Cardiac septum (tissue), 1 donor: ENCODE measurements around the gene UFC1. TPM values are rescaled to one million over a fixed set of nuclear protein-coding genes. Genes with fewer than 3 reads are reported as not detected.

ENCODE experiments used
- DNase-seq: peaks from one replicate; pipeline ENCODE4 v3.0.0-alpha.2; 2020; ENCODE audit warnings: low spot score
- intact Hi-C: fragments of 100-400 bp; cut with DNase I; formaldehyde crosslinking; loops from one replicate; pipeline ENCODE4 v1.14.0; 2022
- total RNA-seq: library from RNA; stranded (reverse); fragmentation: NEBNext Ultra II Directional; extraction: Animal tissue kit (Norgen Biotek cat#: 25700); gene quantifications from one replicate; pipeline ENCODE4 v1.2.1, GENCODE V29; 2021
- donor health status: DM: no; HTN: no; CAD: no.

UFC1 gene
- total RNA-seq, 1 donor from 2014 or later = 73.6 TPM

DNA sequence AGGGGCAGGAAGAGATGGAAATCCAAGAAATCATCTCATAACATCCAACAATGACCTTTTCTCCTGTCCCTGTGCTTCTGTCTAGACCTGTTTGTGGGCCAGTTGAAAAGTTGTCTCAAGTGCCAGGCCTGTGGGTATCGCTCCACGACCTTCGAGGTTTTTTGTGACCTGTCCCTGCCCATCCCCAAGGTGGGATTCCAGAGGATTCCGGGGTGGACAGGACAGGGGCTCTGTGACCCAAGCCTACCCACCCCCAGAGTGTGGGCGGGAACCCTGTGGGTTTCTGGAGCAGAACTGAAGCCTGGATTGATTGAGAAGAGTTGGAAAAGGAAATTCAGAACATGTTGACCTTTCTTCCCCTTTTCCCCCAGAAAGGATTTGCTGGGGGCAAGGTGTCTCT, 10.0 kb downstream of the UFC1 start:
- no peak for DNase-seq
- intact Hi-C loops = no loop called here

DNA sequence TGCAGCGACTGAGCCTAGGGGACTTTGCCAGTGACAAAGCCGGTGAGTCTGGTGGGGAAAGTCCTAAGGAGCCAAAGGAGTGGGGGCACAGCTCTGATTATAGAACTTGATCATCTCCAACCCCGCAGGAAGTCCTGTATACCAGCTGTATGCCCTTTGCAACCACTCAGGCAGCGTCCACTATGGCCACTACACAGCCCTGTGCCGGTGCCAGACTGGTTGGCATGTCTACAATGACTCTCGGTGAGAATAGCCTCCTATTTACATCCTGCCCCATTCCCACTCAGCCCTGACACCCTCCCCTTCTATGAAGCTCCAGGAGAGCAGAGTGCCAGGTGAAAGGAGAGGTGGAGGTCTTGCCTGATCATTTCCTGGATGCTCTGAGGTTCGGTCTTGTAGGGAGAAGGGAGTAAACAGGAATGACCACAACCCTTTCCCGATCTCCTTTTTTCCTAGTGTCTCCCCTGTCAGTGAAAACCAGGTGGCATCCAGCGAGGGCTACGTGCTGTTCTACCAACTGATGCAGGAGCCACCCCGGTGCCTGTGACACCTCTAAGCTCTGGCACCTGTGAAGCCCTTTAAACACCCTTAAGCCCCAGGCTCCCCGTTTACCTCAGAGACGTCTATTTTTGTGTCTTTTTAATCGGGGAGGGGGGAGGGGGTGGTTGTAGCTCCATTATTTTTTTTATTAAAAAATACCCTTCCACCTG, 11.3 kb downstream of the UFC1 start:
- intact Hi-C loops = no loop called here
- no peak for DNase-seq

DNA sequence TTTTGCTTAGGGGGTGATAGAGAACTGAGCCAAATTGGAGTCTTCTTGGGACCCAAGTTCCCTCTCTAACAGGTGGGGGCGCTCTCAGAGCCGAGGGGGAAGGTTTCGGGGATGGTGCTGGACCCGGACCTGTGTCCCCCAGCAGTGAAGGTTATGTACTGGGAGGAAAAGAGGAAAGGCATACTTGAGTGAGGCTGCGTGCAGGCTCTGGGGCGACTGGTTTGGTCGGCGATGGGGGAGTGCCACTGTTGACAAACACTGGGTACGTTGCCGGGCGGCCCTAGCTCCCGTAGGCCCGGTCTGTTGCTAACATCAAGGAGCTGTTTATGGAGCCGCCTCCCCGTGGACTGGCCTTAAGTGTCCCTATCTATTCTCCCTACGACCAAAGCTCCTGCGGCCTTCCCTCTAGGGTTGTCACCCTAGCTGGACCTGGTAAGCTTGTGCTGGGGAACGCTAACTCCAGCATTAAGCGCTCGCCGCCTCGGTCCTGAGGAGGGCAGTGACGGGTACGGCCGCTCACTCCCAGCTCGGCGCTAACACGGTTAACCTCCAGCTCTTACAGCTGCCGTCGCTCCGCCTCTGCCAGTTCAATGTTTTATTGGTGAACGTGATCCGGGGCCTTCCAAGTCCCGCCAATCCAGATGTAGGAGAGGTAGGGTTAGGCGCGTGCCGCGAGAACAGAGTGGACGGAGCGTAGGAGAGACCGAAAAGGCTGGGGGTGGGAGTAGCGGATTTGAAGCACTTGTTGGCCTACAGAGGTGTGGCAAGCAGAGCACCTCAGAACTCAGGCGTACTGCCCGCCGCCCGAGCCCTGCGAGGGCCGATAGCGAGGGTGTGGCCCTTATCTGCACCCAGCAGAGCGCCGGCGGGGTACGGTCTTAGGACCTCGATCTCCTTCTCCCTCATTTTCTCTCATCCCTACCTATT, 12.2 kb downstream of the UFC1 start, which contains the start of gene PPOX:
TSS of gene PPOX (plus strand) at position 685 of the 927 bp plus-strand sequence. CDS start 422 bp downstream, outside the sequence.
- DNase-seq = peak; percentile 98
- intact Hi-C loops = loop anchor here (1.0 kb wide), 1 partner anchor 11 kb away; the partner anchor contains the start of gene B4GALT3

DNA sequence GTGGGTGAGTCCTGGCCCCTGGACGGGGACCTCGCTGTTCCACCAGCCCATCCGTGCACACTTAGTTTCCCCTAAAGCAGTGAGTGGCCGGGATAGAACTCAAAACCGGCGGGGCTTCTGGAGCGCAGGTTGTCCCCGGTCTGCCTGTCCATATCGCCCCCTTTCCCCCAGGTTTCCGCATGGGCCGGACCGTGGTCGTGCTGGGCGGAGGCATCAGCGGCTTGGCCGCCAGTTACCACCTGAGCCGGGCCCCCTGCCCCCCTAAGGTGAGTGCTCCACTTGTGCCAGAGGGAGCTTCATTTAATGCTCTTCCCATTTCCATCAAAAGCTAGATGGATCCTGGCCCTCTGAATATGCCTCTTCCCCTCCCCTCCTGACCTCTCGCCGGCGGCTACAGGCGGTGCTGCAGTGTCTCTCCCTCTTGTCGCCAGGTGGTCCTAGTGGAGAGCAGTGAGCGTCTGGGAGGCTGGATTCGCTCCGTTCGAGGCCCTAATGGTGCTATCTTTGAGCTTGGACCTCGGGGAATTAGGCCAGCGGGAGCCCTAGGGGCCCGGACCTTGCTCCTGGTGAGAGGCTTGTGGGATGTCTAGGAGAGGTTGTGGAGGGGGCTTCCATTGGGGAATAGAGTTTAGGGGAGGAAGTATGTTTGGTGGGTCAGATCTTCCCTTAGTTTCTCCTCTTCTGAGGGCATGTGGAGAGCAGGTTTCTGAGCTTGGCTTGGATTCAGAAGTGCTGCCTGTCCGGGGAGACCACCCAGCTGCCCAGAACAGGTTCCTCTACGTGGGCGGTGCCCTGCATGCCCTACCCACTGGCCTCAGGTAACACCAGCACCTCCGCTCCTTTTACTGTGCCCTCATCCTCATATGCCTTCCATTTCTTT, 13.1 kb downstream of the UFC1 start:
- no peak for DNase-seq
- intact Hi-C loops = loop anchor here (1.0 kb wide), 1 partner anchor 10 kb away; the partner anchor contains the start of gene B4GALT3

DNA sequence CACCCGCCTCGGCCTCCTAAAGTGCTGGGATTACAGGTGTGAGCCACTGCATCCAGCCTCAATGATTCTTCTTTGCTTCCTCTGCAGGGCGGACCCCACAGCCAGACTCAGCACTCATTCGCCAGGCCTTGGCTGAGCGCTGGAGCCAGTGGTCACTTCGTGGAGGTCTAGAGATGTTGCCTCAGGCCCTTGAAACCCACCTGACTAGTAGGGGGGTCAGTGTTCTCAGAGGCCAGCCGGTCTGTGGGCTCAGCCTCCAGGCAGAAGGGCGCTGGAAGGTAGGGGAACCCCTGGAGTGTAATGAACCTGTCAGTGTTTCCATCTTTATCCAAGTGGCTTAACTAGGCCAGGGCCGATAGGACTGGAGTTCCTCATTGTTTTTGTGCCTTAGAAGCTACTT, 15.1 kb downstream of the UFC1 start:
- DNase-seq = no peak
- intact Hi-C loops = no loop called here

DNA sequence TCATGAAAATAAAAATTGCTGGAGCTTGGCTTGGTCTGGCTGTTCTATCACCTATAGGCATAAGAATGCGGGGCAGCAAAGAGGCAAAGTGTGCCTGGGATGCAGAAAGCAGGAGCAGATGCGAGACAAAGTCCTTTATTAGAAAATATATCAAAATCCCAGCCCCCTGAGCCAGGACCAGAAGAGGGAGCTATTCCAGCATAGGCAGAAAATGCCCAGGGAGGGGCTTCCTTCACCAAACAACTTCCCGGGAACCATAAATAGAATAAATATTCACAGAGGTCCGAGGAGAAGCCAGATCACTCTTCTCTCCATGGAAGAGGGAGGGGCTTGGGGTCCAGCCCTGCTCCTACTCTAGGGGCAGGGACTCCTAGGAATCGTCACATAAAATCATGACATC, 17.4 kb downstream of the UFC1 start:
- DNase-seq = no peak
- intact Hi-C loops = no loop called here

DNA sequence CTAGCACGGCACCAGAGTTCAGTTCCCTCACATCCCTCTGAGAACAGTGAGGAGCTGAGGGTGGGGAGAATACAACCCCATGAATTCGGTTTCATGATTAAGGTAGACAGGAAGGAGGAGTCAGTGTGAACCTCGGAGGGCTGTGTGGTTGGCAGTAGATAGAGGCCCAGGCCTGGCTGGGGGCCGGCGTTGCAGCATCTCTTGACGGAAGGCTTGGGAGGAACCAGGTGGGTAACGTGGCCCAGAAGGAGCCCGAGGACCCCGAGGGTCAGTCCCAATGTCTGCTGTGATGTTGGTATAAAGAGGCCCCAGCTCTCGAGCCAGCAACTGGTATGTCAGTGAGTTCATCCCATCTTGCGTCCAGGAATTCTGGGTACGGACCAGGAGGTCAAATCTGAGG, 17.9 kb downstream of the UFC1 start:
- no peak for DNase-seq
- intact Hi-C loops = no loop called here

DNA sequence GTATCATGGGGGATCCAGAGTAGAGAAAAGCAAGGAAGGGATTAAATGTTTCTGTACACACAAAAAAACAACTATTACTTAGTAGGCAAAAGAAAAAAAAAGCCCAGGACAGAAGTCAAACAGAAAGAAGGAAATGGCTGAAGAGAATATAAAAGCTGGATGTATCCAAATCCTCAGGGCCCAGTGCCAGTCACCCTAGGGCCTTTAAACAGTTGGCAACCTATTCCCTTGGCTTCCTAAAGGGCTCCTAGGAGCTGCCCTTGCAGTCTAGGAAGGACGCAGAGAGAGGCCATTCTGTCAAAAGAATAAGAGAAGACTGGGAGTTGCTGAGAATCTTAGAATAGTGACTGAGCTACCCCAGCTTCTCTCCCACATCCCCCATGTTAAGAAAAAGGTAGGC, 18.6 kb downstream of the UFC1 start:
- intact Hi-C loops = no loop called here

DNA sequence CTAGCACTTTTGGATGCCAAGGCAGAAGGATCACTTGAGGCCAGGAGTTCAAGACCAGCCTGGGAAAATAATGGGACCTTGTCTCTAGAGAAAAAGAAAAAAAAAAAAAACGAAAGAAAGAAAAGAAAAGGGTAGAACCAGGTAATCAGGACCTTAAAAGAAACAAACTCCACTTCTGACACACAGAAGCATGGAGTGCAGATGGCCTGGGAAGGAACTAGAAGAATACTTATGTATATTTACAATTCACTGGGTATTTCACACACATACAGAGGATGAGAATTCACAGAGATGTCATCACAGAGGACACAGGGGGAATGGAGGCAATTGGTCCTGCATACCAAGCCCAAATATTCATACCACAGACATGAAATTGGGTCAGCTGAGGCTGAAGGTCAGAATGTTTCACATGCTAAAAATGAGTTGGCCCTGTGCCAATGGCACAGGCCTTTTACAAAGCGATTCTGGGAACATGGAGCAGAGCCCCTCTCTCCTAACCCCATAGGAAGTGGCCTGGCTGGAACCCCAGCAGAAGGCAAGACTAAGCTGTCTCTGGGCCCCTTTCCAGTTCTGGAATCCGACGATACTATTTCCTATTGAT, 19.1 kb downstream of the UFC1 start:
- intact Hi-C loops = no loop called here
- no peak for DNase-seq

More for the DNA sequence above, 18.6 kb downstream of the UFC1 start:
- no peak for DNase-seq

DNA sequence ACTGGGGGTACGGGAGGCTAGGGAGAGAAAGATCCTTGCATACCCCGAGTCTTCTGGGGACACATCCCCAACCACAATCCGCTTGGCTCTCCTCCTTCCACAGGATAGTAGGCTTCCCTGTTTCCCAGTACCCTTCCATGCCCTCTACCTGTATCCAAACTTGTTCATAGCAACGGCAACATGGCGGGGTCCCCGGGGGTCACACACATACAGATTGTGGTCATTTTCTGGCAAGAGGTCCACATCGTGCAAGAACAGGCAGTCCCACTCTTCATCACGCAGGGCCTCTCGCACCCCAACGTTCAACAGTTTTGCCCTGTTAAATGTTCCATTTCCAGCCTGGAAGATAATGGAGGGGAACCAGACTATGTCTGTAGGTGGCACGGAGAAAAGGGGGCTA, 19.9 kb downstream of the UFC1 start:
- DNase-seq = no peak
- intact Hi-C loops = no loop called here

DNA sequence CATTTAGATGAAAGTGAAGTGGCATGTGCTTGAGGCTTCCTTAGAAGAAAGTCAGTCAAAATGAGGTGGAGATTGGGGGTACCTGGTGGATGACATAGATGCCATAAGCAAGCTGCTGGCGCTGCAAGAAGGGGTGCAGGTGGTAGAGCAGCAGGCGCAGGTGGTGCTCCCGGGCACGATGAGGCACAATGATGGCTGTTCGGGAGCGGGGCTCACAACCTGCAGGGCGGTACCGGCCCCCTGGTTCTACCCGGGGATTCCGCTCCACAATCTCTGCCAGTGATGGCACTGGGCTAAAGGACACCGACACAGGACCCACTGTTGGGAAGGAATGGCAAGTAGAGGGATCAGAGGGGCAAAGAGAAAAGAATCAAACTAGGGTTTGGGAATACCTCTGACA, 21.1 kb downstream of the UFC1 start:
- no peak for DNase-seq
- intact Hi-C loops = no loop called here

DNA sequence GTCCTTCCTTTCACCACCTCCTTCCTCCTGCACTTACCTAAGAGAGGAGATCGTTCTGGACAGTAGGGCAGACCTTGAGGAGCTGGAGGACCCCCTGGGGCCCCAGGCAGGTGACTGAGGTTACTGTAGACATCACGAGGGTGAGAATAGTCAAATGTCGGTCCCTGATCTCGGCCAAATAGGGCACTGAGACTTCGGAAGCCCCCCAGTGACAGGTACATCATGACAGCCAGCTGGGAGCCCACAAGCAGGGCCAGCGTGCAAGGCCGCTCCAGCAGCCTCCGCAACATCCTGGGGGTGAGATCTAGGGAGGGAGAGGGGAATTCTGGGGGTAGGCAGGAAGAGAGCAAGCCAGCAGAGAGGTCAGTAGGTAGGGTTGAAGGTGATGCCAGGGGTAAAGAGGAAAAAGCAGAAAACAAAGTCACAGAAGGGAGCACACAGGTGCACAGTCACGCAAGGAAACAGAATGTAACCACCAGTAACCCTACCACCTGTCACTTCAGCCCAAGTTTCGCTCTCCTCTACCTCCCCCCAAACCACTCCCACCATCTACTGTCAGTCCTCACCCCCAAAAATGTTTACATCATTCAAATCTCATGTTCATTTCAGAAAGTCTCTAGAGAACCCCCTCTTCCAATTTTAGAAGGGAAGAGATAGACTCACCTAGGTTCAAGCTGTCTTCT, 22.1 kb downstream of the UFC1 start:
- intact Hi-C loops = no loop called here
- no peak for DNase-seq

DNA sequence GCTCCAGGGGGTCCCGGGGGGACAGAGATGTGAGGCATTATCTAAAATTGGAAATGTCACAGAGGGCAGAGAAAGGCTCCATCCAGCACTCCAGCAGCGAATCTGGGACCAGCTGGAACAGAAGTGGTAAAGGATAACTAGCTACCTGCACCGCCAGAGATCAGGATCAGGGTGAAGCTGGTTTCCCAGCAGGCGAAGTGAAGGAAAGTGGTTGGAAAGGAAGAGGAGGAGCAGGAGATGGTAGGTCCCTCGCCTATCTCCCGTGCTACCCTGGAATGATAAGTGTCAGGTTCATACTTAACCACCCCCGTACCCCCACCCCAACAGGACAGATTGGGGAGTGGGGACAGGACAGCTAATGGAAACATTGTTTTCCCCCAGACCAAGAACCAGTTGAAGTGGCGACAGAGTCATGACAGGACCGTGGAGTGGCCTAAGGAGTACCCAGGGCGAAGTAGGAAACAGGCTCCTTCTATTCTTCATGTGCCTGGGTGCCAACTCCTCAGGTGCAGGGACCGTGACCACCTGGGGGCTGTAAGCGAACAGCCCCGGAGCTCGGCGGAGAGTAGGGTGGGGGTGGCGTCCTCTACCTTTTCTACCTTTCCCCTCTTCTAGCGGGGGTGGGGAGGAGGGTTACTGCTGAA, 22.8 kb downstream of the UFC1 start:
- intact Hi-C loops = loop anchor here (1.0 kb wide), 1 partner anchor 10 kb away; the partner anchor contains the start of gene PPOX
- no peak for DNase-seq

DNA sequence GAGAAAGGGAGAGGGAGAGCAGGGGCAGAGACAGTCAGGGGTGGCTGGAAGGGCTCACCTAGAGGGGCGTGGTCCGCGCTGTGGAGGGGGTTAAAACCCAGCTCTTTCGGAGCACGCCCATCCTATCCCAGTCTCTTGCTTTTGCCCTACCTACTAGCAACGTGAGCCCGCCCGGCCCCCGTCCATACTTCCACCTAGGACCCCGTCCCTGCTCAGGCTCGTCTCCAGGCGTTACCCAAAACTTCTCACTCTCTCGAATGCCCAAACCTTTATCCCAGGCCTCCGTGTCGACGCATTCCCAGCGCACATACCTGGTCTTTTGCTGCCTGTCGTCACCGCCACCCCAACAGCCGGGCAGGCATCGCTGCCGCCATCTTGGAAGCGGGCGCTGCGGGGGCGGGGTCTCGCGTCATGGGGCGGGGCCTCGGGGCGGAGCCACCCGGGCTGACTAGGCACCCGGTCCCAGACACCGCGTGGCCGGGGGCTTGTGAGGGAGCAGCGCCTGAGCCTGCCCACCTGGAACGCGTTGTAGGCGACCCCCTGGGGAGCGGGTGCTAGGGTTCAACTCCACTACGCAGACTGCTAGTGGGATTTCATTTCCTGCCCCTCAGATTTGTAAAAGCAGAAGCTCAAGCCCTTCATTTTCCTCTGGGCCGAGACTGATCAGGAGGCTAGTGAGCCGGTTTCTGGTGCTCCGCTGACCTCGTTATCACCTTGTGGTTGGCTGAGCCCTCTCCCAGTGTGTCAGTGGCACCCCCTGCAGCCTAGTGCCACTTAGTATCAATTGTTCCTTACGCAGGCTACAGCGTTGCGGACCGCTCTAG, 23.5 kb downstream of the UFC1 start, which contains the start of gene B4GALT3:
TSS of gene B4GALT3 (minus strand) at position 396 of the 824 bp plus-strand sequence. CDS start 1,447 bp downstream, outside the sequence.
- peak; percentile 98 for DNase-seq
- intact Hi-C loops = loop anchor here (1.0 kb wide), 1 partner anchor 11 kb away; the partner anchor contains the start of gene PPOX

DNA sequence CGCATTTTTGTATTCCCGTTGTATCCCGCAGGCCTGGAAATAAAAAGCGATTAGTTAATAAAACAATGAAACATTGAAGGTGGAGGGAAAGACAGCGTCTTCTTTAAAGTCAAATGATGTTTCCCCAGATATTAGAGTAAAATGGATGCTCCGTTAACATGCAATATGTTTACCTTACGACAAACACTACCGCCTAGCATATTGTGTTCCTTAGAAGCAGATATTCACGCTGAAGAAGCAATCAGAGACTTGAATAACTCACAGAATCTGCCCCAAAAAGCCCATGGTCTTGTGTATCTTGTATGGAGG, 24.1 kb downstream of the UFC1 start:
- intact Hi-C loops = loop anchor here (1.0 kb wide), 1 partner anchor 12 kb away; the partner anchor contains the start of gene PPOX
- DNase-seq = no peak

DNA sequence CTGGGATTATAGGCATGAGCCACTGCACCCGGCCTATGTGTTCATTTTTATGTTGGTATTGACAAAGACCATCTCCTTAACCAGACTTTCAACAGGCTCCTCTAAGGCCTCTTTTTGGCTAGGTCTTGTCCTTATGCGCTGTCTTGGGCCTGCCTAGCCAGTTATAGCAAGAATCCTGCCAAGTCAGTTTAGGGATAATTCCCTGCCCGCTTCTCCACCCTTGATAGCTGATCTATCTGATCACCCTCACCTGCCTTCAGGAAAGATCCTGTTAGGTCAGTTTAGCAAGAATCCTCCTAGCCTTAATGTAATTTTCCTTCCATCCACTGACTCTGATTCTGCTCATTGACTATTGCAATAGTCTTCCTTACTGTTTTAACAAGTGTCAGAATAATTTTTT, 25.9 kb downstream of the UFC1 start:
- intact Hi-C loops = no loop called here
- no peak for DNase-seq

DNA sequence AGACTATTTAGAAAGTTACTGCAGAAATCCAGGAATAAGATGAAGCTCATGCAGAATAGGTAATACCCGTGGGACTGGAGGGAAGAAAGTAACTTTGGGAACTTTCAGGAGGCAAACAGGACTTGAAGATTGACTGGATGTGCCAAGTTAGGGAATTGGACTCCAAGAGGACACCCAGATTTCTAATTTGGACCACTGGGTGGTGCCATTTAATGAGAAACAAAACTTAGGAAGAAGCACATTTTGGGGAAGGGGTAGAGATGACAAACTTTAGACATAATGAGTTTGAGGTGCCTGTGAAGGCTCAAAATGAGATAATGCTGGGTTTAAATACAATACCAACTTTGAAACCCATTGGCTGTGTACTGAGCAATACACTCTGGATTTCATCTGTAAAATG, 26.9 kb downstream of the UFC1 start:
- no peak for DNase-seq
- intact Hi-C loops = no loop called here
